H9 (cell line): ENCODE measurements around the gene MTHFS. TPM values are rescaled to one million over a fixed set of nuclear protein-coding genes. Genes with fewer than 3 reads are reported as not detected.

Source experiments
- DNase-seq: peaks from one replicate; pipeline ENCODE4 v3.0.0-alpha.2; 2017
- H2AFZ ChIP-seq: one replicate; pipeline ENCODE4 v1.6.1; 2013; ENCODE audit warnings: mild to moderate bottlenecking, low read length, control low read depth, moderate library complexity
- H2AK5ac ChIP-seq: 2 replicates; pipeline ENCODE4 v1.6.1; 2013; ENCODE audit warnings: low read length, control low read depth, mixed read lengths; ENCODE audit not compliant: insufficient read length
- H2BK120ac ChIP-seq: one replicate; pipeline ENCODE4 v1.6.1; 2013; ENCODE audit warnings: low read depth, mild to moderate bottlenecking, low read length, control low read depth, inconsistent platforms; ENCODE audit not compliant: poor library complexity, severe bottlenecking
- H2BK12ac ChIP-seq: 2 replicates; pipeline ENCODE4 v1.6.1; 2013; ENCODE audit warnings: low read length, control low read depth, mixed read lengths, low read depth; ENCODE audit not compliant: insufficient read length
- H2BK15ac ChIP-seq: 2 replicates; pipeline ENCODE4 v1.6.1; 2013; ENCODE audit warnings: low read depth, low read length, control low read depth
- H2BK20ac ChIP-seq: one replicate; pipeline ENCODE4 v1.6.1; 2013; ENCODE audit warnings: low read depth, mild to moderate bottlenecking, low read length, control low read depth, inconsistent platforms; ENCODE audit not compliant: poor library complexity, severe bottlenecking
- H2BK5ac ChIP-seq: 2 replicates; pipeline ENCODE4 v1.6.1; 2013; ENCODE audit warnings: low read length, control low read depth, mixed read lengths; ENCODE audit not compliant: insufficient read length
- H3K14ac ChIP-seq: 2 replicates; pipeline ENCODE4 v1.6.1; 2013; ENCODE audit warnings: low read length, control low read depth; ENCODE audit not compliant: insufficient read depth
- H3K18ac ChIP-seq: 2 replicates; pipeline ENCODE4 v1.6.1; 2013; ENCODE audit warnings: low read depth, mild to moderate bottlenecking, mixed read lengths, low read length, control low read depth; ENCODE audit not compliant: insufficient read length
- H3K23ac ChIP-seq: 2 replicates; pipeline ENCODE4 v1.6.1; 2013; ENCODE audit warnings: low read length, control low read depth, mixed read lengths, low read depth; ENCODE audit not compliant: insufficient read length
- H3K23me2 ChIP-seq: 2 replicates; pipeline ENCODE4 v1.6.1; 2013; ENCODE audit warnings: low read depth, mild to moderate bottlenecking, mixed read lengths, low read length, control low read depth; ENCODE audit not compliant: insufficient read length, poor library complexity, severe bottlenecking
- H3K27ac ChIP-seq: 2 replicates; pipeline ENCODE4 v1.5.1; 2013; ENCODE audit warnings: low read length, control low read depth, mixed read lengths, low read depth; ENCODE audit not compliant: insufficient read length
- H3K27me3 ChIP-seq: 2 replicates; pipeline ENCODE4 v1.6.1; 2013; ENCODE audit warnings: low read length, control low read depth, inconsistent platforms; ENCODE audit not compliant: insufficient read depth
- H3K4ac ChIP-seq: 2 replicates; pipeline ENCODE4 v1.6.1; 2013; ENCODE audit warnings: low read depth, mild to moderate bottlenecking, control low read depth, inconsistent platforms, low read length, moderate library complexity
- H3K4me1 ChIP-seq: 2 replicates; pipeline ENCODE4 v1.6.1; 2013; ENCODE audit warnings: low read length, control low read depth, inconsistent platforms; ENCODE audit not compliant: insufficient read depth
- H3K4me2 ChIP-seq: 2 replicates; pipeline ENCODE4 v1.6.1; 2013; ENCODE audit warnings: low read length, control low read depth, mixed read lengths; ENCODE audit not compliant: insufficient read length, insufficient read depth
- H3K56ac ChIP-seq: 2 replicates; pipeline ENCODE4 v1.6.1; 2013; ENCODE audit warnings: low read depth, mild to moderate bottlenecking, mixed read lengths, low read length, control low read depth; ENCODE audit not compliant: insufficient read length
- H3K79me1 ChIP-seq: 2 replicates; pipeline ENCODE4 v1.6.1; 2013; ENCODE audit warnings: low read depth, mild to moderate bottlenecking, moderate library complexity, low read length, control low read depth, inconsistent platforms; ENCODE audit not compliant: insufficient read depth, poor library complexity, severe bottlenecking
- H3K79me2 ChIP-seq: 2 replicates; pipeline ENCODE4 v1.6.1; 2013; ENCODE audit warnings: low read length, control low read depth, inconsistent platforms; ENCODE audit not compliant: insufficient read depth
- H3K9ac ChIP-seq: 2 replicates; pipeline ENCODE4 v1.6.1; 2013; ENCODE audit warnings: low read length, control low read depth, mixed read lengths; ENCODE audit not compliant: insufficient read length; ENCODE audit errors: extremely low read depth
- H3K9me3 ChIP-seq: one replicate; pipeline ENCODE4 v1.6.1; 2013; ENCODE audit warnings: low read depth, low read length, inconsistent platforms; ENCODE audit not compliant: control insufficient read depth
- H3T11ph ChIP-seq: one replicate; pipeline ENCODE4 v1.6.1; 2013; ENCODE audit warnings: mild to moderate bottlenecking, low read length, control low read depth, inconsistent platforms
- H4K20me1 ChIP-seq: one replicate; pipeline ENCODE4 v1.6.1; 2013; ENCODE audit not compliant: control insufficient read depth, insufficient read length, insufficient read depth
- H4K5ac ChIP-seq: 2 replicates; pipeline ENCODE4 v1.6.1; 2013; ENCODE audit warnings: low read depth, mild to moderate bottlenecking, mixed read lengths, low read length, control low read depth; ENCODE audit not compliant: insufficient read length
- H4K8ac ChIP-seq: replicated peaks from 2 replicates; pipeline ENCODE4 v1.6.1; 2013; ENCODE audit warnings: low read length, control low read depth, mixed read lengths, low read depth; ENCODE audit not compliant: insufficient read length
- H4K91ac ChIP-seq: 2 replicates; pipeline ENCODE4 v1.6.1; 2013; ENCODE audit warnings: low read depth, mild to moderate bottlenecking, moderate library complexity, mixed read lengths, low read length, control low read depth; ENCODE audit not compliant: insufficient read length
- H3K27ac Mint-ChIP-seq, 3 experiments: 2 replicates in 2 of 3; 3 replicates in 1 of 3; pipeline ENCODE4 v1.8.0; 2020 to 2021; ENCODE audit warnings: mixed read lengths in 3 of 3, mild to moderate bottlenecking in 1 of 3, moderate library complexity in 1 of 3
- H3K27me3 Mint-ChIP-seq: 2 replicates; pipeline ENCODE4 v1.8.0; 2021; ENCODE audit warnings: low read depth, mild to moderate bottlenecking, moderate library complexity, mixed read lengths
- H3K36me3 Mint-ChIP-seq, 3 experiments: 2 replicates in 2 of 3; 3 replicates in 1 of 3; pipeline ENCODE4 v1.8.0; 2020 to 2021; ENCODE audit warnings: low read depth in 3 of 3, mixed read lengths in 3 of 3; ENCODE audit not compliant: insufficient read depth in 1 of 3
- H3K4me1 Mint-ChIP-seq, 2 experiments: 2 replicates each; pipeline ENCODE4 v1.8.0; 2020; ENCODE audit warnings: mixed read lengths in 2 of 2
- H3K4me3 Mint-ChIP-seq, 2 experiments: 2 replicates in 1 of 2; 3 replicates in 1 of 2; pipeline ENCODE4 v1.8.0; 2020 to 2021; ENCODE audit warnings: mild to moderate bottlenecking in 2 of 2, mixed read lengths in 2 of 2, moderate library complexity in 1 of 2
- H3K9me3 Mint-ChIP-seq, 2 experiments: 2 replicates in 1 of 2; 3 replicates in 1 of 2; pipeline ENCODE4 v1.8.0; 2020; ENCODE audit warnings: mild to moderate bottlenecking in 2 of 2, mixed read lengths in 2 of 2, moderate library complexity in 1 of 2
- WGBS: extraction: QIAGEN DNeasy Blood & Tissue Kit; methylation state at CpG from one replicate; pipeline ENCODE4 v1.1.7; 2013; ENCODE audit warnings: missing lambda C conversion rate, low lambda C conversion rate, mixed read lengths; ENCODE audit not compliant: insufficient read length; ENCODE audit errors: extremely low coverage; 5-methylcytosine and 5-hydroxymethylcytosine counted together
- total RNA-seq: library from RNA; stranded (reverse); gene quantifications from 2 replicates; pipeline ENCODE4 v1.2.1, GENCODE V29; 2021
- TF ChIP-seq, protein P1 (sequence below): fragments of 200-600 bp; sonication (generic); conservative IDR thresholded peaks from 3 replicates; pipeline ENCODE4 v1.8.0; 2021; ENCODE audit warnings: antibody characterized with exemption, mild to moderate bottlenecking

Gene MTHFS
- total RNA-seq, 1 experiment from 2014 or later = 36.9 TPM

DNA sequence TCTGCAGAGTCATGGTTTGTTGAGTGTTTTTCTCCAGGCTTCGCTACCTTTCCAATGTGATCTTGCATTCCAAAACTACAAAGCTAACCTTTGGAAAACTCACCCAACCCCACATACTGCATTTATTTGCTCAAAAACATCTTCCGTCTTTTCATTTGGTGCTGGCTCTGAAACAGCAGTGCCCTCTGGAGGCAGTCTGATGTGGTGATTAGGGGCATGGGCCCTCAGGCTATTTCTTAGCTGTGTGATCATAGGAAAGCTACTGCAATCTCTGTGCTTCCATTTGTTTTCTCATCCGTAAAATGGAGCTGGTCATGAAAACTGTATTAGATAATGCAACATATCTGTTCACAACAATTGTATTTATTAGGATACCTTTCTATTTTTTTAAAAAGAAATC, 47.0 kb downstream of the MTHFS start:
- Histone ChIP-seq H2BK5ac (no peak overlapping the region), H3K4me2 (no peak overlapping the region), H3K79me1 (no peaks in the 10 kb centered on the region), H4K91ac (no peak overlapping the region), H3K23ac (no peak overlapping the region), H2BK15ac (no peak overlapping the region), H4K5ac (no peak overlapping the region), H2BK20ac (no peak overlapping the region), H3K9me3 (no peaks in the 10 kb centered on the region), H3K27me3 (no peaks in the 10 kb centered on the region), H2BK120ac (no peak overlapping the region), H3K27ac (no peak overlapping the region), H3K23me2 (no peaks in the 10 kb centered on the region), H3K18ac (no peak overlapping the region), H3K4ac (no peak overlapping the region), H4K8ac (no peak overlapping the region), H2AK5ac (no peak overlapping the region), H2AFZ (no peak overlapping the region), H3T11ph (no peak overlapping the region), H2BK12ac (no peak overlapping the region), H3K14ac (no peak overlapping the region), H3K79me2 (no peaks in the 10 kb centered on the region; the same call in 1 of the 2 replicates), H3K56ac (no peak overlapping the region), H4K20me1 (no peaks in the 10 kb centered on the region), H3K4me1 (no peaks in the 10 kb centered on the region), H3K9ac (no peak overlapping the region)
- TF ChIP-seq, protein P1, sequence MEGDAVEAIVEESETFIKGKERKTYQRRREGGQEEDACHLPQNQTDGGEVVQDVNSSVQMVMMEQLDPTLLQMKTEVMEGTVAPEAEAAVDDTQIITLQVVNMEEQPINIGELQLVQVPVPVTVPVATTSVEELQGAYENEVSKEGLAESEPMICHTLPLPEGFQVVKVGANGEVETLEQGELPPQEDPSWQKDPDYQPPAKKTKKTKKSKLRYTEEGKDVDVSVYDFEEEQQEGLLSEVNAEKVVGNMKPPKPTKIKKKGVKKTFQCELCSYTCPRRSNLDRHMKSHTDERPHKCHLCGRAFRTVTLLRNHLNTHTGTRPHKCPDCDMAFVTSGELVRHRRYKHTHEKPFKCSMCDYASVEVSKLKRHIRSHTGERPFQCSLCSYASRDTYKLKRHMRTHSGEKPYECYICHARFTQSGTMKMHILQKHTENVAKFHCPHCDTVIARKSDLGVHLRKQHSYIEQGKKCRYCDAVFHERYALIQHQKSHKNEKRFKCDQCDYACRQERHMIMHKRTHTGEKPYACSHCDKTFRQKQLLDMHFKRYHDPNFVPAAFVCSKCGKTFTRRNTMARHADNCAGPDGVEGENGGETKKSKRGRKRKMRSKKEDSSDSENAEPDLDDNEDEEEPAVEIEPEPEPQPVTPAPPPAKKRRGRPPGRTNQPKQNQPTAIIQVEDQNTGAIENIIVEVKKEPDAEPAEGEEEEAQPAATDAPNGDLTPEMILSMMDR = peak; percentile 78
- Mint-ChIP-seq H3K27ac (no peak overlapping the region), H3K27me3 (no peaks in the 10 kb centered on the region), H3K9me3 (no peaks in the 10 kb centered on the region), H3K4me3 (no peak overlapping the region), H3K4me1 (peaks cover 5% of the 10 kb centered on the region in 2 experiments), H3K36me3 (peaks cover 0 to 25% (median 19%) of the 10 kb centered on the region in 3 experiments; a peak in 6 of 7 replicates)
- no CpG with 5 or more reads among the region's 3 CpGs for WGBS
- peak; percentile 60 for DNase-seq
